Anterior cingulate cortex (tissue), 58 donors: Measurements from ENCODE around the gene COL2A1.

Experiments used
- DNase-seq, 58 donors: peaks; one replicate each; lab custom pipeline; 2025; lab: John Stamatoyannopoulos, UW

The COL2A1 gene

DNA sequence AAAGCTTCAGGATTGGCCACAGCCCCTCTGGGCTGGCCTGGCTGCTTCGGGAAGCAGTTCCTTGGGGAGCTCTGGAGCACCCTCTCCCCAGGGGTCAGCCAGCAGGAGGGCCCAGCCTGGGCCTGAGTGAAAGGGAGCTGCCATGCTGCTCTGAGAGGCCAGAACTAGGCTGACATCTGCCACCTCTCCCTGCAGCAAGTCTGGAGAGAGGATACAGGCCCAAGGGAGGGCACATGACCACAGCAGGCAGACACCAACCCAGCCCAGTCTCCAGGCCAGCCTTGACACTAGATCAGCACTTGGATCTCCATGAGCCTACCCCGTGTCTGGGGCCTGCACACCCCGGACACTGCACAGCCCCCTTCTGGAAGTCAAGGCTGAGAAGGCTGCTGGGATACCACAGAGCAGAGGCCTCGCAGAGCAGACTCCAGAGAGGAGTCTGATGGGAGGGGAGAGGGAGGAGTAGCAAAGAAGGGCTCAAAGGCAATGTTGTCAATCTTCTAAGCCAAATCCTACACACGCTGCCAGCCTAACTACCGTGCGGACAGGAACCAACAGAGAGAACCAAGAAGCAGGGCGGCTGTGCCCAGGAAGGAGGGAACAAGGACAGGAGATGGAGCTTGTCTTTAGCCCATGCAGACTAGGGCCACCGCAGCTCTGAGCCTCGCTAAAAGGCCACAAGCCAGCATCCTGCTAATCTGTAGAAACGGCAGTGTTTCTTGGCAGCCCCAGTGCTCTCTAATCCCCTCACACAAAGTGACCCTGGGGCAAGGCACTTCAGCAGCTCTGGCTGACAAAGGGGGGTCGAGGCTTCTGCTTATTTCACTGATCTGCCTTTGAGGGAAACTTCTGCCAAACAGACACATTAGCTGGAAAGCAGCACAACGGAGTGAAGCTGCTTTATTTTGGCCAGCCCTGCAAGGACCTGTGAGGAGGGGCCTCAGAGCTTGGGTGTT is 12.9 kb downstream of the COL2A1 start:
- DNase-seq = no peak

DNA sequence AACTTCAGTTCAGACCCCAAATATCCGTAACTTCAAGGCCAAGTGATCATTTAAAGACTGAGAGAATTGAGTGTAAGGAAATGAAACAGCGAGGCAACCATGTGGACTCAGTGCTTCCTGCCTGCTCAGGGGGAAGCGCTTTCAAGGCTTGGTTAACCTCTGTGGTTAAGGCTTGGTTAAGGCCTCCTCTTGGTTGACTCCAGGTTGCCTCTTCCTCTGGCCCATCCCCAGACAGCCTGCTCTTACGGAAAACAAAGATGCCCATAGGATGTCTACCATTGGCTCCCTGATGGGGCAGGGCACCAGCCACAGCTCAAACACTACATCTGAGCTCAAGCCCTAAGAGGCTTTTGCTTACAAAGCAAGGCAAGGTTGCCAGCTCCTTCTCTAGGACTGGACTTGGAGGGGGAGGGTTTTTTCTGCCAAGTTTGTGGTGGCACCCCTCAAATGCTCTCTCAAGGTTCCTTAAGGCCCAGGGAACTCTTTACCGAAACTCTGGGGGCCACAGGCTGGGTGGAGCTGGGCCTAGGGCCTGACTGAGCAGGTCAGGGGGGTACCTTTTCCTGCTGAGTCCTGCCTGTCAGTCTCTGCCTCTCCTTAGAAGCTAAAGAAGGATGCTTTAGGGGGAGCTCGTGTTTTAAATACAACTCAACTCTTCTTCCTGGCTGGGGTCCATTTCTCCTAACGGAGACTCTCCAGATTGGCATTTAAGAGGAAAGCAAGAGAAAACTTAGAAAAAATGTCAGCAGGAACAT is 13.7 kb downstream of the COL2A1 start:
- peak in 1 of 58 donors; percentile 5 for DNase-seq

DNA sequence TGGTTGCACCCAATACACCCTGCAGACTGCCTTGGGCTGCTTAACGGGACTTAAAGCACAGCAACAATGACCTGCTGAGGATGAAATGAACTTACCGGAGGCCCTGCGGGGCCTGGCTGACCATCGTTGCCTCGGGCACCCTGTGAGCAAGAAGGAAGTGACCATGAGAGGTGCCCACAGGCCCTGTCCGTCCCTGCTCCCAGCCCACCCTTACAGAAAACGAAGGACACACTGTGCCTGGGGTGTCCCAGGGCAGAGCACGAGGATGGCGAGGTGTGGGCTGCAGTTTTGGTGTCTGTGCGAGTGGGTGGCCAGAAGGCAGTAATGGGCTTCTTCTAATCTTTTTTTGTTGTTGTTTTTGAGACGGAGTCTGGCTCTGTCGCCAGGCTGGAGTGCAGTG is 14.6 kb downstream of the COL2A1 start:
- no peak for DNase-seq

DNA sequence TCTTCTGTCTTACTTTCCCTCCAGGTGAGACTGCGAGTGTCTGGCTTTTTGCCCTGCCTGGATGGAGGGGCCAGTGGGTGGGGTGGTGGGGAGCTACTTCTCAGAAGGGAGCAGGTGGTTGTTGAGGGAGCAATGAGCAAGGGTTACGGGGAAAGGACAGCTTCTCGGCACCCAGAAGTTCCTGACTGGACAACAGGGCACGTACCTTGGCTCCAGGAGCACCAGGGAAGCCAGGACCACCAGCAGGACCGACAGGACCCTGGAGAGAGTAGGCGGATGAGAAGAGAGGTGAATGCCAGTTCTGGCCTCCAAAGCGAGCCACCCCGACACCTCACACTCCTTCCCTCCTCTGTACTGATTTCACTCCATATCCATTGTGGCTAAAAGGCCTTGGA is 15.3 kb downstream of the COL2A1 start:
- no peak for DNase-seq

DNA sequence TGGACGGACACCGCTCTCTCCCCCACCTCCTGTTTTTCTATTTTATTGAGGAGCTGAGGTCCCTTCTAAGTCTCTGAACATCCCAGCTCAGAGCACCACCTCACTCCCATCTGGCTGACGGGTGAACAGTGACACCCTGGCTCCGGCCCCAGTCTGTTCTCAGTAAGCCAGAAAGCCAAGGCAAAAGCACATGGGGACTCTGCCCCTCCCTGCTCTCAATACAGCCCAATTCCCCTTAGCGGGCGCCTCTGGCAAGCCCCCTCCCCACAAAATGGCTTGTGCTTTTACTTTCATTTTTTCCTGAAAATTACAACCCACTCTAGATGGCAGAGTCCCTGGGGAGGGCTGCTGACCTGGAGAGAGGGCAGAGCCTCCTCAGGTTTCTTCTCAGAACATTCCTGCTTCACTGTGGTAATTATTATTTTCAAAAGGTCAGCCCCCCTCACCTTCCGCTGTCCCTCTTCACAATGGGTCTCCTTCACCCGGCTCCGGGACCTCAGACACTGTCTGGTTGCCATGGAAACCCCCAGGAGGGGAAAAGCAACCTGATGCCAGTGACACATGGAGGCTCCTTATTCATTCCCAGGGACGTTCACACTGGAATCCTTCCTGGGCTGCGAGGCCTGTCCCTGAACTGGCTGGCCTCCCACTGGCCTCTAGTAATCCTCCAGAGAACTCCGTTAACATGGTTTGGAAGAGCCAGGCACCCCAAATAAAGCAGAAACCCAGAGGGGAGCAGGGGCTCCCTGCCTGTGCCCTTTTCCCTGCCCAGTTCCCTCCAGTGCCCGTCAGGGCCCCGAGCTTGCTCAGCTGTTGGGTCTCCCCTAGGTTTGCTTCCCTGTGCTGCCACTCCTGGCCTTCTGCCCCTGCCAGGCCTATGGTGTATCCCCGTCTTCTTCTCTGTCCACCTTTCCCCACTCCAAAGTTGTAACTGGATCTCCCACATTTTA is 15.9 kb downstream of the COL2A1 start:
- peak in 2 of 58 donors; percentile 6 to 16 for DNase-seq

DNA sequence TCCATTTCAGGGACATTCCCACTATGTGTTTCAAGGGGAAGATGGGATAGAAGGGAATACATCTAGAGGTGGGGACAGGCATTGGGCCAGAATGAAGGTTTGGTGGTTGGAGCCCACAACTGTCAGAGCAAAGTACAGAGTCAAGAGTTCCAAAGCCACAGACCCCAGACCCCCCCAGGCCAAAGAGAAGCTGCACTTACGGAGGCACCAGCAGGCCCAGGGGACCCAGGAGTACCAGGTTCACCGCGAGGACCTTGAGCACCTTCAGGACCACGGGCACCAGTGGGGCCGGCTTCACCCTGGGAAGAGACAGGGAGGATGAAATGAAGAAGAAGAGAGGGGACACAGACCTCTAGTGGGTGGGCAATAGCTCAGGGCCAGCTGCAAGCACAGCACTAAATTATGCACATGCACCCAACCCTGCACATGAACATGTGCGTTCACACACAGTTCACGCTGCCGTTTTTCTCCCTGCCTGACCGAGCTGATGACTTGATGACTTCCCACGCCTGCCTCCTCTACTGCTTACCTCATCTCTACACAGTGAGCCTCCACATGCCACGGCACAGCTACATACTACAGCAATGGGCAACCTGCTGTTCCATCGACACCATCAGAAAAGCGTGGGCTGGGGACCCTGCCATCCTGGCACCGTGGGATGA is 16.7 kb downstream of the COL2A1 start:
- peak in 7 of 58 donors; percentile 6 to 42 (median 16) for DNase-seq

DNA sequence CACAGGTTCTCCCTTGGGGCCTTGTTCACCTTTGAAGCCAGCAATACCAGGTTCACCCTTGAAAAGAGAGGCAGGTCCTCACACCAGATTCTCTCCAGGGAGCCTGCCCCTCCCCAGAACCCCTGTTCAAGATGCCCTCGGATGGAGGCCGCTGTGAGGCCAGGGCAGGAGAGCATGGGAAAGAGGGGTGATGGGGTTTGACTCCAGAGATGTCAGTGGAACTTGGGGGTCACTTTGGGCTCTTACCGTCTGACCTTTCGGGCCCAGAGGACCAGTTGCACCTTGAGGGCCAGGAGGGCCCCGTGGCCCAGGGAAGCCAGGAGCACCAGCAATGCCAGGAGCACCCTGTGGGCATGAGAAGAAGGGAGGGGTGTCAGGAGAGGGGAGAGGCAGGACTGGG is 17.4 kb downstream of the COL2A1 start:
- no peak for DNase-seq

DNA sequence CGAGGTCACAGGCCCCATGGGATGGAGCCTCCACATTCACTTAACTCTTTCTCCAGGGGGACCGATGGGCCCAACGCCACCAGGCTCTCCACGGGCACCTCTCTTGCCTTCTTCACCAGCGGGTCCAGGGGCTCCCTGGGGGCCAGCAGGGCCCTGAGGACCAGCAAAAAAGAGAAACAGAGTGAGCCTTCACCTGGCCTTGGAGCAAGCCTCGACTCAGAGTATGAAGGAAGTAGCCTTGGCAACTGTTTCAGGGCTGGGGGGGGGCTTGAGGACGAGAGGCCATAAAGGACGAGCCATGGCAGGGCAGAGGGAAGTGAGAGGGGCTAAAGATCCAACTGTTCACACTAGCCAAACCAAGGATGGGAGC is 18.0 kb downstream of the COL2A1 start:
- DNase-seq = no peak

DNA sequence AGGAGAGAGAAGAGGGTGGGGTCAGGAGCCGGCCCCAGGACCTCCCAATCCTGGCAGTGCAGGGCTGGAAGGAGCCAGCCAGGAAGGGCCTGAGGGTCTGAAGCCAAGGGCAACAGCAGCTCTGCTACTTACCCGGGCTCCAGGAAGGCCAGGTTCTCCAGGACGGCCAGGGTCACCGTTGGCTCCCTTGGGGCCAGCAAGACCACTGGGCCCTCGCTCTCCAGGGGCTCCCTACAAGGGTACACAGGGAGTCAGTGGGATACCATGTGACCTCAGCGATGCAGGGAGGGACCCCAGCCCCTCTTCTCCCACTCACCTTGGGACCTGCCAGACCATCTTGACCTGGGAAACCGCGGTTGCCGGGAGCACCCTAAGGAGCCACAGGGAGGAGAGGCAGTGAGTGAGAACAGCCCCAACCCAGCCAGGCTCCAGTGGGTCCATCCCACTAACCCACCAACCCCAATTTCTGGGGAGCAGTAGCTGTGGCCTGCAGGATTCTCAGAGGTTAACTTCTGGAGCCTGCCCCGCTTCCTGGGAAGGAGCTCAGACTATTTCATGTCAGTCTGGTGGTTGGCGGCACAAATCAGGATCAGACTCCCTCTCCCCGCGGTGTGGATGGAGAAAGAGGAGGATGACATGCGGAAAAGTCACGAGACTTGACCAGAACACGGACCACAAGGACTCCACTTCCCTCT is 18.5 kb downstream of the COL2A1 start:
- DNase-seq = no peak

DNA sequence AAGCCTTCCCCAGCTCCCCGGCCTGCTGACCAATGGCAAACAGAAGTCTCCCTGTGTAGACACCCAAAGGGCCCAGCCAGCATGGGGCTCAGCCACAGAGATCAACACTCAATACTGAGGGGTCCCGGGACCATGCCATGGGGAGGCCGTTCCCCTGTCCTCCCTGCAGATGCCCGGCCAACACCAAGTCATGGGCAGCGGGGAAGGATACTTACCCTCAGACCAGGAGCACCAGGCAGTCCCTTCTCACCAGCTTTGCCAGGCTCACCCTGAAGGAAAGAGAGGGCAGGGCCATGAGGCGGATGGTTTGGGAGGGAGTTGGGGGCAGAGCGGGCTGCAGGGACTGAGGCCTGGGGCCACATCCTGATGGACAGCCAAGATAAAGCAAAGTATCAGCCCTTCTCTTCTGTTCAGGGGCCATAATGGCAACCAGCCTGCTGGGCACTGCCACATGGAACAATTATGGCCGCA is 19.9 kb downstream of the COL2A1 start:
- DNase-seq = no peak

DNA sequence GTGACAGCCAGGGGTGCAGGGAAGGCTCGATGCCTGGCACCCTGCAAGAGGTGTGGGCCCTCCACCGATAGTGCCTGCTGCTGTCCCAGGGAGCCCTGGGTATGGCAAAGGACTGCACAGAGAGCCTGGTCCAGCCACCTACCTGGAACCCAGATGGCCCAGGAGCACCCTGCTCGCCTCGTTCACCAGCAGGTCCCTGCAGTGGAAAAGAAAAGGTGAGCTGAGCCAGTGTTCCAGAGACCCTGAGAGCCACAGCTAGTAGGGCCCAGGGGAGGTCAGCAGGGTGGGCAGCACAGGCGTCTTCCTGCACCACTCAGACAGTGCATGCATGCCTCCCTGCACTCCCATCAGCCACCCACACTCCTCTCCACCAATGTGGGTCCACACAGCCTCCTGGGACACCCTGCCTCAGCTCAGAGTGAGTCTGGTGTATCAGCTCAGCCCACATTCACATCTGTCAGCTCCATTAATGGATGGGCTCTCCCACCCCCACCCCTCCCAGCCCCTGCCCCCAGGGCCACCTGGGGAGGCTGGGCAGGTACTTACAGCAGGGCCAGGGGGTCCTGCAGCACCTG is 20.6 kb downstream of the COL2A1 start:
- no peak for DNase-seq

DNA sequence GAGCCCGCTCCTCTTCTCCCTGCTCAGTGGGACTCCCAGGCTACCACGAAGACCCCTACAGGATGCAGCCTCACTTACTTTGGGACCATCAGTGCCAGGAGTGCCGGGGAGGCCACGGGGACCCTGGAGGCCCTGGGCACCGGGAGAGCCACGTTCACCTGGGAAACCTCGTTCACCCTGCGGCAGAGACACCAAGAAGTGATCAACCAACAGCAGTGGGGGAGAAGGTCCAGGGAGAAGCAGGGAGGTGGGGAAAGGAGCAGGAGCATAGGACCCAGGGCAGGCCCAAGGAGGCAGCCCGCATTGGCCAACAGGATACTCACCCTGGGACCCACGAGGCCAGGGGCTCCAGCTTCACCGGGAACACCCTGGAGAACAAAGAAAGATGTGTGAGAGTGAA is 21.5 kb downstream of the COL2A1 start:
- no peak for DNase-seq

DNA sequence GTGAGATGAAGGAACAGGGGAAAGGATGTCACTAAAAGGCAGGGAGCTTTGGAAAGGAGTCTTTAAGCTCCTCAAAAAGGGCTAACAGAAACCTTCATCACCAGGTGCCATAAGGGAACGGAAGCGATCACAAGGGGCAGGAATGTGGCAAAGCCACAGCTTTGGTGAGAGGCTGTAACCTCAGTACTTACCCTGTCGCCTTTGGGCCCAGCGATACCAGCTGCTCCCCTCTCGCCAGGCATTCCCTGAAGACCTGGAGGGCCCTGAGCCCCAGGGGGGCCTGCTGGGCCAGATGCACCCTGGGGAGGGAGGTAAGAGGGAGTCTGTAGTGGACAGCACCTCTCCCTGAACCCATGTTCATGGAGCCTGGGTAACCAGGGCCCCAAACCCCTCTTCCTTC is 22.0 kb downstream of the COL2A1 start:
- no peak for DNase-seq

DNA sequence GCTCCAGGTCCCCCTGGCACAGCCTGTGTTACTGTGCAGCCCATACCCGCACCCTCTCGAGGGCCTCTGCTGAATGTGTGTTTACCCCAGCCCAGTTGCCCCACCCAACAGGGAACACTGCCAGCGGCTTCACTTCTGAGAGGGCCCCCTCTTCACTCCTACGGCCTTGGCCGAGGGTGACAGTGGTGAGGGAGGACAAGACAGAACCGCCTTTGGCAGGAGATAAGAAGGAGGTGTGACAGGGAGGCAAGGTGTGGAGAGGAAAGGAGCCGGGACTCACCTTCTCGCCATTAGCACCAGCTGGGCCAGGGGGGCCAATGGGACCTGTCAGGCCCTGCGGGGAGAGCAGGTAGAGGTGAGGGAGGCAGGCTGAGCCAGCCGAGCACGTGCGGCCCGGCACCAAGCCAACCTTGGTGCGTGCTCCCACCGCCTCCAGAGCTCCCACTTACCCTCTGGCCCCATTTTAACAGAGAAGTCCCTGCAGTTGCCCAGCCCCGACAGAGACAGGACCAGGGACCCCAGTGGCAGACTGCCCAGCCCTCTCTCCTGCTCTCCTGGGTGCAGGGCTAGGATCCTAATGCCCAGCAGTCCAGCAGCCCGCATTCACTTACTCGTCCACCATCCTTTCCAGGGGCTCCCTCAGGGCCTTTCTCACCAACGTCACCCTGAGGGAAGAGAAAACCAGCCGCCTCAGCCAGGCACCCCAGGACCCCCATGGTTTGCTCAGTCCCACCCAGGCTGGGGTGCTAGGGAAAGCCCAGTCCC is 22.6 kb downstream of the COL2A1 start:
- no peak for DNase-seq

DNA sequence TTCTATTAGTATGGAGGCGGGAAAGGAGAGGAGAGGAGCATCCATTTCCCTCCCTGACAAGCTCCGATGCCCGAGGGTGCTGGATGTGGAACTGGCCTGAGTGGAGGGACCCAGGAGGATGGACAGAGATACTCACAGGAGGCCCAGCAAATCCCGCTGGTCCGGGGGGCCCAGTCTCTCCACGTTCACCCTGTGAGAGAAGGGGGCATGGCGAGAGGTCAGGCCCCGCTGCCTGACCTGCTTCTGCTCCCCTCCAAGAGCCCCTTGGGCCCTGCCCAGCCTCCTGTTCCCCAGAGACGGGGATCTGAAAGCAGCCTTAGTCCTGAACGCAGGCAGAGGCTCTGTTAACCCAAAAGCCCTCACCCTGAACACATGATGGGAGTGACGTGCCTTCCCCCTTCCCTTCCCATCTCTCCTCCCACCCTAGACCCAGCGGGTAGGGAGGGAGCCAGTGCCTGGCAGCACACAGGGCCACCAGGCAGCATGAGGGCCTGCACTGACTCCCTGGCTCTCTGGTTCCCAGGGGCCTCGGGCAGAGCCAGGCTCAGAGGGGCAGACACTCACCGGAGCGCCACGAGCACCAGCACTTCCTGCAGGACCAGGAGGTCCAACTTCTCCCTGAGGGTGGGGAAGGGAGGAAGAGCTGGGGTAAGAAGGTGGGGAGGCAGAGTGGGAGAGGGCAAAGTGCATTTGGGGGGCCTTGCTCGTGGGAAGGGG is 23.3 kb downstream of the COL2A1 start:
- DNase-seq = no peak

DNA sequence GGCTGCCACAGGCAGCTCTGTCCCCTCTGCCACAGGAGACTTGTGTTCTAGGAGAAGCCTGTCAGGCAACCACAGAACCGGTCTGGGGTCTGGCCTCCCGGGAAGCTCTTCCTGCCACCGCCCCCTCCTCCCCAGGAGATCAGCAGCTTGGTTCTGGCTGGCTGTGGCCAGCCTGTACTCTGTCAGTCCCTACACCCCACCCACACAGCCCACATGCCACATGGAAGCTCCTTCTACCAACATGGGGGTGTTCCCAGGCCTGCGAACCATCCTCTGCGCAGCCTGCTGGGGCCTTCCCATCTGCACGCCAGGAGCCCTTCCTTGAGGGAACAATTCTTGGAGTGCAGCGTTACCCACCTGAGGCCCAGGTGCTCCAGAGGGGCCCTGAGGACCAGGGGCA is 24.1 kb downstream of the COL2A1 start:
- DNase-seq = peak in 21 of 58 donors; percentile 11 to 59 (median 29)

DNA sequence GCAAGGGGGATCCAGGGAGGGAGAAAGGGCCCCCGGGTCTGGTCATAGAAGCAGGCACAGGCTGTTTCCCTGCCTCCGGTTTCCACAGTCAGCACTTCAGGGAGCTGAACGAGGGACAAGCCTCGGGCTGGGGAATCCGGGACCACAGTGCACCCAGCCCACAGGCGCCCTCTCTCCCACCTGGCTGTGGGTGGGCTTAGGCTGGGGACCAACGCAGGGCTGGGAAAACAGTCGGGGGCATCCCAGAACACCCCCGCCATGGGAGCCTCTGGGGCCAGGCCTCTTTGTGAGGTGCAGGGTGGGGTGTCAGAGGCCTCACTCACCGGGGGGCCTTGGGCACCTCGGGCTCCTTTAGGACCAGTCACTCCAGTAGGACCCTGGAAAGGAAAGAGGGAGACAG is 24.6 kb downstream of the COL2A1 start:
- no peak for DNase-seq
